ENCODE results near the gene CHST8.

CHST8 gene

DNA sequence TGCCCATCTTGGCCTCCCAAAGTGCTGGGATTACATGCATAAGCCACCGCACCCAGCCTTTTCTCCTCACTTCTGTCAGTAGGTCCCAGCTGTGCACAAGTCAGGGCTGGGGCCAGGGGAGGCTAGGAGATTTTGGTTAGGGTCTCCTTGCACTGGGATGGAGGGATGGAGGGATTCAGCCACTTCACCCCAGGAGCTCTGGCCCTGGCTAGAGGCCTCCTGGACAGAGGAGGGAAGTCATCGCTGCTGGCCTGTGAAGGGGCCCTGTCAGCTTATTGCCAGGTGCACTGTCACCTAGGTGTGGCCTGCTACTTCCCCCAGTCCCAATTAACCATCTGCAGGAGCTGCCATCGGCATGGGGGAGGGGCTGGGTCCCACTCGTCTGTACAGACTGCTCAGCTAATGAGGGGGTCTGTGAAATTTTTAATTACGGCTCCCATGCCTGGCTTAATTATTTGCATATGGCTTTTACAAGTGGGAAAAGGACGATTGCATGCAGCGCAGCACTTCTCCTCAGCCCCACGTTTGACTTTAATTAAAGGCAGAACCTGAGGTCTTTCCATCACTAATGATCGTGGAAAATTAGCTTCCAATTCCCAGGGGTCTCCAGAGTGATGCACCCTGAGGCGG lies 52.4 kb downstream of the CHST8 start:
- DNase-seq (ENCODE audit: low read depth) = no peak

DNA sequence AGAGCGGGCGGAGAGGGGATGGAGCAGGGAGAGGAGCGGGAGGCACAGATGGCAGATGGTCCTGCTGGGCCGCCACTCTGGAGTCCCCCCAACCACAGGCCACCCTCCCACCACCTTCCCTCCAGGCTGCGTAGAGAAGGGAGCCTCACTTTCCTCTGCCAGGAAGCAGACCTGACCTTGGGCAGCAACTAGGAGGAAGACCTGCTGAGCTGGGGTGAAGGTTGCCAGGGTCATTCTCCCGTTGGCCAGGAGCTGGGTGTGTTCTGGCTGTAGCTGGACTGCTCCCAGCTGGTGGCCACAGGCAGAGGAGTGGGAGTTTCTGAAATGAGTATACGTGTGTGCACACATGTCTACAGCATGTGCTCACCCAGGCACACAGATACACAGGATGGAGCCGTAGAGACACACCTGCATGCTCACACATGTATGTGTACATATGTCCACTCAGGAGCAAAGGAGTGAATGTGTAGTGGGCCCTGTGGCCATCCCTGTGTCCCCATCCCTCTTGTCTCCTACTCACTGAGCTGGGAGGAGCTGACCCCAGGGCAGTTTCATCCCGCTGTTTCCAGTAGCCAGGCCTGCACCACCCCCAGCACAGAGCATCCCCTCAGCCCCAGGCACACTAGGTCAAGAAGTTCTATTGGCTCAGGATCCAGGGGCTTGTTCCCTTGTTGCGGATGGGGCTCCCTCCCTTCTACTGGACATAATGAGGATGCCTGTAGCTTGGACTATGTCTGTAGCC lies 53.0 kb downstream of the CHST8 start:
- DNase-seq (ENCODE audit: low read depth) = no peak

DNA sequence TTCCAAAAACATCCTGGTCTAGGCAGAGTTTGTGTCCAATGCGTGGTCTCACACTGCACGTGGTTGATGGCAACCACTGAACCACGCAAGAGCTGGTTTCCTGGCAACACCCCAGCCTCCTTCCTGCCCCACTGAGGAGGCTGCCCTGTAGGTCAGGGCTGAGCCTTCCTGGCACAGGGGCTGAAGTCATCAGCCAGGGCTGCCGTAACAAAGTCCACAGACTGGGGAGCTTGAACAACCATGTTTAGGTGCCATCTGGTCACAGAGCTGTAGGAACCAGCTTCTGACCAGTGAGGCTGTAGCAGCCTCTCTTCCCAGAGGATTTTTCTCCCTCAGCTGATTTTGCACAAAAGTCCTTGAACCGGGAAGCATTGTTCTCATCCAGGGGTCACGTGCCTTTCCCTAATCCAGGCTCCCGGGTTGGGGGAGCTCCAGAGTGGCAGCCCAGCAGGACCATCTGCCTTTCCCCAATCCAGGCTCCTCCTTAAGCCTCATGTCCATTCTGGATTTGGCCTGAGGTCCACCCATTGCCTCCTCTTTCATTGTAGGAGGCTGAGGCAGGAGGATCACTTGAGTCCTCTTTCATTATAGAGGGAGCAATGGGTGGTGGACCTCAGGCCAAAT lies 53.9 kb downstream of the CHST8 start:
- DNase-seq (ENCODE audit: low read depth) = no peak

DNA sequence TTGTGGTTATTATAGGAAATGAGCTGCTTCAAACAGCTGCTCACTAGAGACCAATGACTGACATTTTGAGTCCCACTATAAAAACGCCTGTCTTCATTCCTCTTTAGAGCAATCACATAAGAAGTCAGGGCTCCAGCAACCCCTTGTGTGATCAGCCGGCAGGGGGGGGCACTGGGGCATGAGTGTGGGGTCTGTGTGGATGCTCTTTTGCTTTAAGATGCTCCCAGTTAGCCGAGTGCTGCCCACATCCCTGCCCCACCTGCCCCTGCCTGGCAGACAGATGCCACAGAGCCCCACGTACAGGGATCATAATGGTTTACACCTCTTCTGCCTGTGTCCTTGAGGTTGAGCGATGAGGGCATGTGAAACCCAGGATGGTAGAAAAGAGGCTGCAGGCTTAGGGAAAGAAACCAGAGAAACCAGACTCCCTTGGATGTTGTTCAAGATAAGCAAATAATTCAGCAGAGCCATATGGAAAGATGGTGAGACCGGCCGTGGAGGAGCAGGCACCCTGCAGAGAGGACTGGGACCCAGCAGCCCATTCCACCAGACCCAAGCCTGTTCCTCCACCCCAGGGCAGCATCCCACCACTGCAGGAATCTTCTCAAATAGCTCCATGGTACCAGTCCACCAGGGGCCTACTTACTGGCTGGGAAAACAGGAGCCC lies 55.4 kb downstream of the CHST8 start:
- DNase-seq (ENCODE audit: low read depth) = no peak

DNA sequence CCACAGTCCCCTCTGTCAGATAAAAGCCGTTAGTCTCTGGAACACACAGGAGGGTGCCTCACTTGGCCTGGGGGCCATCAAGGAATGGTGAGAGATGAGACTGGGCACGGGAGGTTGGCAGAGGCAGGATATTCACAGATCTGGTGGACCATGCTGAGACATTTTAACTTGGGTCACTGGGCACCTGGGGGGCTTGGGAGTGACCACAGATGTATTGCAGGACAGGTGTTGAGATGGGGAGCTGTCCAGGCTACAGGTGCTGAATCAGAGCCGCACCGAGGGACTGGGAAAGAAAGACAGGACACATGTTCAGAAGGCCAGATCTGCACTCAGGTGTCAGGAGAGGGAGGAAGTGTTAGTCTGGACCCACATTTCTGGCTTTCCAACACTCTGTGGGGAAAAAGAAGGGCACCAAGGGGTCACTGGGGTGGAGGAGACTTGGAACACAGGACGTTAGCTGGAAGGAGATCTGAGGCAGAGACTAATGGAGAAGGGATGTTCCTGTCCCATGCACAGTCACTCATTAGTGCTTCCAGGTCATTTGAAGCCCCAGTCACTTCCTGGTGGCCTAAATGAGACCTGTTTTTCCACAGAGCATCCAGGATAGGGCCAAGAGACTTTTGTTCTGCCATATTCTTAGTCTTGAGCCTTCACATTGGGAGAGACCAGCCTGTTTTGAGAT lies 56.1 kb downstream of the CHST8 start:
- no peak for DNase-seq (ENCODE audit: low read depth)

DNA sequence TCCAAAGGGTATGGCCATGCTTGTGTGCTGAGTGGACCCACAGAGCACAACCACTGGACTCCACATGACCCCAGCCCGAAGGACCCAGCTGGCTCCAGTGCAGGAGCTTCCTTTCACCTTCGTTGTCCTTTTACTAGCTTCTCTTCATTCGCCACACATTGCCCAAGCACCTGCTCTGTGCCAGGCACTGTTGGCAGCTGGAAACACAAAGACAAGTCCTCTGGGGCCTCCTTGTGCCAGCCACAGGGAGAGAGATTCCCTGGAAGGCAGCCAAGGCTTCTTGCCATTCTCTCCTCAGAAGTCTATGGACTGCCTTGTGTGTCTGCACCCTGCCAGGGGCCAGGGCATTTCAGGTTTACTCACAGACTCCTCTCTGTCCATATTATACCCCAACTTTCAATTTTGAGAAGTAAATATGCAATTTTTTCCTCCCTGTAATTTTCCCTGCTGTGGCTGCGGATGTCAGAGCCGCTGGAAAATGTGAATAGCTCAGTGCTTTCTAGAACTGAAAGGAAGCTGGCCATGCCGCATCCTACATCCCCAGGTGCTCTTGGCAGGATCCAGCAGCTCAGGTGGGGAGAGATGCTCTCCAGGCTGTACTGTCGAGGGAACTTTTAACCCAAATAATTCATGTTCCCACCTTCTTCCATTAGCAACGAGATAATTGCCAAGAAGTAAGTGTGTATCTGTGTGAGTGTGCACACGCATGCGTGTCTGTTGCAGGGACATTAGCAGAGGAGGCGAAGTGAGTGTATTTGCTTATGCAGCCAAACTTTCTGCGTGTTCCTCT lies 57.2 kb downstream of the CHST8 start:
- DNase-seq (ENCODE audit: low read depth) = no peak

DNA sequence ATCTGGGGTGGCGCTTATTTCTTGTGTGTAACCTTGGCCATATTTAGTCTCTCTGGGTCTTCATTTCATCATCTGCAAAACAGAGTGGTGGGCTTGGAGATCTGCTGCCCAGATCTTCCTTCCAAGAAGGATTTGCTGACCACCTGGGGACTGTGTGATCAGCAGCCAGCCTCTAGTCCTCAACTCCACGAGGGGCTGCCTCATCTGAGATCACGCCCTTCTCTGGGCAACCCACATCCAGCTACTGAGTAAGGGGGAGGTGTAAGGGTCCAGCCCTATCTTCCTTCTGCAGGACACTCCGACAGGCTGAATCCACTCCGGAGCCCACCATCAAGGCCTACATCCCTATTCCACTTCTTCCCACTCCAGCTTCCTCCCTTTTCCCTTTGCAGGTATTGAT lies 57.9 kb downstream of the CHST8 start:
- DNase-seq (ENCODE audit: low read depth) = no peak

DNA sequence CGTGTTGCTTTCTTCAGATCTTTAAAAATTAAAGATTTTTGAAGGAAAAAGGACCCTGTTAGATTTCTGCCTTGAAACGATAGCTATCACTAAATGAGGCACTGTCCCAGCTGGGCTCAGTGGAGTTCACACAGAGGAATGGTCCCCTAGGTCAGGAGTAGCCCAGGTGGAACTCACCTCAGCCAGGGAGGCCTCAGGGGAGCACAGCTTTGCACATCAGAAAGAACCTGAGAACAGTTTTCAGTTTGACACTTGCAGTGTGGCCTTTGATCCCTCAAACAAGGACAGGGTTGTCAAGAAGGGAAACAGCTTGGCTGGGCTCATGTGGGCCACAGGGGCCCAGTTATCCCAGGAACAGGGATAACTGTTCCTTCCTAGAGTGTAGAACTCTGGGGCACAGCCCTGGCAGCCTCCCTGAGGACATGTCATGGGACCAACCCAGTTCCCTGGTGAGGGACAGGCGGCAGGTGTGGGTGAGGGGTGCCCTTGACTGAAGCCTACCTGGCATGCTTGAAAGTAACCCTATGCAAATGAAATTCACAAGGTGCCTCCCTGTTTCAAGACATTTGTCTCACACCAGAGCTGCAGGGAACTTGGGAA lies 59.4 kb downstream of the CHST8 start:
- DNase-seq (ENCODE audit: low read depth) = no peak

DNA sequence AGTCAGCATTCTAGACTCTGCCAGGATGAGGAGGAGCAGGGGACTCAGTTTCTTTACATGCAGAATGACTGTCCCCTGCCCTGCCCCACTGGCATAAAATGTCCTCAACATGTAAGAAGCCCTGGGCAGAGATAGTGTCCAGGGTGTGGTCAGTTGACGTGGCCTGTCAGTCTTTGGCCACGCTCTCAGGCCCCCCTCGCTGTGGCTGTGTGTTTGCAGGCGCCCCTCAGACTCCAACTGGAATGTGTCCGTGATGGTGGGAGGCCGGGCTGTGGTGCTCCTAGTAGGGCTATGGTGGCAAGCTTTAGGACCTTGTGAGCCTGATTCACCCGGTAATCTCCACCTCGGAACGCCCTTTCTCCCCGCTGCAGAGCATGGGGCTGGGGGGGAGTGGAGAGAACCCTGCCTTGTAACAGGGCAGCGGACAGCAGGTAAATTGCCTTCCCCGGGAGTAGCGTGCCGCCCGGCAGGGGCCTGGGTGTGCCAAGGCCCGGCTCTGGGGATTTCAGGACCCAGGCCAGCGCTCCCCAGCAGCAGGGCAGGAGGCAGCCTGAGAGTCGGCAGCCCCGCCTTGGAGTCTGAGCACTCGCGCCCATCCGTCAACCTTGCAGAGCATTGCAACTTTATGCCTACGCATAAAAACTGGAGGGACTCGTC lies 62.3 kb downstream of the CHST8 start:
- peak; percentile 11 for DNase-seq (ENCODE audit: low read depth)

DNA sequence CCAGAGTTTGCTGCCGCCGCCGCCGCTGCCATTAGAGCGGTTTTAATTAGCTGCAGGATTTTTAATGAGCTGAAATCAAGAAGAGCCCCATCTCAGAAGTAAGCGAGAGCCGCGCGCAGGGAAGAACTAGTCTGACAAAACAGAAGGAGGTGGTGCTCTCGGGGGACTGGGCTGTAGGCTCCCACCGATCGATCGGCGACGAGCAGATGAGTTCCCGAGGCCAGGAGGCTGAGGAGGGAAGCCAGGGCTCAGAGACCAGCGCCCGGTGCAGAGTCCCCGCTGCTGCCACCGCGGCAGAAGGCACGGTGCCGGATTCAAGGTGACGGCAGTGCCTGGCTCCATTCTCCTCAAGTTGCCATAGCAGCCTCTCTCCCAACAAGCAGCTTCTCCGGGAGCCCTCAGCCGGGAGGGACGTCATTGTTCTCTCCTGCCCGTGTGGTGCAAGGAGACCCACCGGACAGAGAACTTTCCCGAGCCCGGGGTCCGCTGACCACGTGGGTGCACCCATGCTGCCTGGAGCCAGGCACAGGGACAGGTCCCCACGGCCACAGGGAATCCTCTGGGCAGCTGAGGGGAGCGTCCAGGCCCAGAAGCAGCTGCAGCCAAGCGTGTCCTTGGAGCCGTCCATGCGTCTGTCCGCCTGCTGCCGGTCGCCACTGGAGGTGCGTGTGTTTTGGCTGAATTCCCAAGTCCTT lies 62.9 kb downstream of the CHST8 start:
- DNase-seq (ENCODE audit: low read depth) = no peak

DNA sequence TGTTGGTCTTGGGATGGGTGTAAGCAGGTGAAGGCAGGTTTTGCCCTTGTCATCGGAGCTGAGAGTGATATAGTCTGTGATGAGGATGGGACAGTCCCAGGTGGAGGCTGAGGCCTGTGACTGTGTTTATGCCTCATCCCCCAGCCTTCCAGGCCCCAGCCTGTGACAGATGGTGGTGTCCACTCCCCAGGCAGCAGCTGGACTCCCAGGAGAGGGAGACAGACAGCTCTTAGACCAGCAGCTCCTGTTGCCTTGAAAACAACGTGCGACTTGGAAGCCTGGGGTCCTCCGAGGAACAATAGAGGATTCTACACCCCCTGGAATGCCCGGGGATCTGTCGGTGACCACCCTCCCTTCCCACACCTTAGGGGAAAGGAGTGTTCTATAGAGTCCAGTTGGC lies 63.8 kb downstream of the CHST8 start:
- DNase-seq (ENCODE audit: low read depth) = no peak

DNA sequence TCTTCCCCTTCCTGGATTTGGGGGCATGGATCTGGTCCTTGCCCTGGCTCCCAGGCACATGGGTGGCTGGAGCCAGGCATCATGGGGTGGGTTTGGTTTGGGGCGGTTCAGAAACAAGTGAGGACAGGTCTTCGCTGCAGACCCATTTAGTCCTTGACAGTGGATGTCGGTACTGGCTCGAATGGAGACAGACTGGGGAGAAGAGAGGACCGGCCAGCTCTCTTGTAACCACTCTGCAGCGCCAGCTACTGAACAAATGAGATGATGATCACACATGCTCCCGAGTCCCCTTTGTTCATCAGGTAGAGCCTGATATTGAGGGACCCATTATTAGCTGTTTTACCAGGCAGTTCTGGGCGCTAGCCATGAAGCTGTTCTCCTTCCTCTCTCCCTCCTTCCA lies 64.5 kb downstream of the CHST8 start:
- DNase-seq (ENCODE audit: low read depth) = no peak

DNA sequence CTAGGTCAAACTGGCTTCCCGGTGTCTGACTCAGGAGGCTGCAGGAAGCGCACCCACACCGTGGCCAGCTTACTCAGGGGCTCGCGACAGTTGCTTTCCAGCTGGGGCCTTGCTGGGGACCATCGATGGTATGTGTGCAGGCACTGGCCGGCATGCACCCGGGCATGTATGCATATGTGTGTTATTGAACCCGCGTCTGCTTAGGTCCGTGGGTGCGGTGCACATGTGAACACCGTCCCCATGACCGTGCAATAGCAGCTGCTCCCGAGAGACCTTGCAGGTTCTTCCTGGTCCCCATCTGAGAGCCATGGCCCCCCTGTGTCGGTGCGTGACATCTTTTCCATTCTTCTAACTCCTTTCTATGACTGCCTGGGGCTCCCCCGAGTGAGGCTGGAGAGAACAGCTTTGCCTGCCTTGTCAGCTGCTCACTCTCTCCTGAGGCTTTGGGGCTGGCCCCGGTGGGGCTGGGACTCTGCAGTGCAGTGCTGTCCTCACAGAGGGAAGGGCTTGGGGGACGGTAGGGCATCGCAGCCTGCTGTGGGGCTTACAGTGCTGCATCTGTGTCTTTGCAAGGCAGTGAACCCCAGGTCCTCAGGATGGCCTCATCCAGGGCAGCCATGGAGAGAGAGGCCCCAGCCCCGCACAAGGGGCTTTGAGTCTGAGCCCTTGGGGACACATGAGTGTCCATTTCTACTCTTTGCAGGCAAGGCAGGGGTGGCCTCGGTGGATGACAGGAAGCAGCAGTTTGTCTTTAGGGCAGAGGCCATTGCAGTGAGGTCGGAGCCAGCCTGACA lies 65.1 kb downstream of the CHST8 start:
- DNase-seq (ENCODE audit: low read depth) = no peak

DNA sequence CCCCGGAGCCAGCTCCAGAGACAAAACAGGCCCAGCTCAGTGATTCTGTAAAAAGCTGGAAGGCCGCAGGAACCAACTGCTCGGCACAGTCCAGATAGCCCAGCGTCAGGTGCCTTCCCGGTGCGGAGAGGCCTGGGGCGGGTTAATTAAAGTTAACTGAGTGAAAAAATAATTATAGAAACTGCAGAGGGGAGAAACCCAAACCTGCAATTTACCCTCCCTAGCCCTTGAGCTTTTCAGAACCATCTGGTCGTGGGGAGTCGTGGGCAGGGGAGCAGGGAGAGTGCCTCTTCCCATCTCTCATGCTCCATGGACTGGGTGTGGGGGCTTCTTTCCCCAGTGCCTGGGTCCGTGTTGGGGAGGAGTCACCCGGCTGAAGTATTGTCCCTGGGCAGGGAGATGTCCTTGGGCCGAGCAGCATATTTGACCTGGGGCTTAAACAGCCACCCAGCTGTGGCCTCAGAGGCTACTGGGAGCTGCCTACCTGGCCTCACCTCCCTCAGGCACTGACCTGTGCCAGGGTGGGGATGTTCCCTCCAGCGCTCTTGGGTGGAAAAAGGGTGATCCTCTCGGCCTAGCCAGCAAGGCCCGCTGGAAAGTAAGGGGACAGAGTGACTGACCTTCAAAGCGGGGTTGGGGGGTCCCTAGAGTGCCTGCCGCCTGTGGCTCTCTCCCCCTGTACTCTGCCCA lies 65.9 kb downstream of the CHST8 start:
- DNase-seq (ENCODE audit: low read depth) = no peak

DNA sequence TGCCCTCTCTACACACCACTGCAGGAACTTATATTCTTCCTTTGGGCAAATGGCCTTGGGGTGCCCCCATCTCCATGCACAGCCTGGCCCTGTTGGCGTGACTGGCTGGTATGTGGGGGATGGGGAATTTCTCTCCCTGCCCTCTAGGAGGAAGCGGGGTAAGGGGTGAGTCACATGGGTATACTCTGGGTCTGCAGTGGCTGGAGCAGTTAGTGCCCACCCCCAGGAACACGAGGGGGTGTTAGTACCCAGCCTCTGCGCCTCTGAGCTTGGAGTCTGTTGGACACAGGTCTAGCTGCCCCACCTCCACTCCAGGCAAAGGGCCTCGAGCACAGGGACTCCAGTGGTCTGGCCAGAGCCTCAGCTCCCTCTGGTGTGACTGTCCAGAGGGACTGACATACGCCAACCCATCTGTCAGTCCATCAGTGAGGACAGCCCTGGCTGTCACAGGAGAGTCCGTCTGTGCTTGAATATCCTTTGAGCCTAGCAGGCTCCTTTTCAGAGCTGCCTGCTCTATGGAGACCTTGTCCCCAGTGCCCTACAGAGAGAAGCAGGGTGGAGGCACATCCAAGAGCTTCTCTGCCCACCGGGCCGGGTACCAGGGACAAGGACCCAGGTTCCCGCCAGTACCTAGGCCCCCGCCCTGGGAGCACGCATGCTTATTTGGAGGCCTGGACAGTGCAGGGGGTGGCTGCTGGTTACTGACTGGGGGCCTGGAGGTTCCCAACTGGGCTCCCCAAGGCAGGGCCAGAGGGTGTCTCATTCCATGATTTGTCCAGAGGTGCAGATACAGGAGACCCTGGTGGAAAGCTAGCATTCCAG lies 66.6 kb downstream of the CHST8 start:
- DNase-seq (ENCODE audit: low read depth) = no peak

DNA sequence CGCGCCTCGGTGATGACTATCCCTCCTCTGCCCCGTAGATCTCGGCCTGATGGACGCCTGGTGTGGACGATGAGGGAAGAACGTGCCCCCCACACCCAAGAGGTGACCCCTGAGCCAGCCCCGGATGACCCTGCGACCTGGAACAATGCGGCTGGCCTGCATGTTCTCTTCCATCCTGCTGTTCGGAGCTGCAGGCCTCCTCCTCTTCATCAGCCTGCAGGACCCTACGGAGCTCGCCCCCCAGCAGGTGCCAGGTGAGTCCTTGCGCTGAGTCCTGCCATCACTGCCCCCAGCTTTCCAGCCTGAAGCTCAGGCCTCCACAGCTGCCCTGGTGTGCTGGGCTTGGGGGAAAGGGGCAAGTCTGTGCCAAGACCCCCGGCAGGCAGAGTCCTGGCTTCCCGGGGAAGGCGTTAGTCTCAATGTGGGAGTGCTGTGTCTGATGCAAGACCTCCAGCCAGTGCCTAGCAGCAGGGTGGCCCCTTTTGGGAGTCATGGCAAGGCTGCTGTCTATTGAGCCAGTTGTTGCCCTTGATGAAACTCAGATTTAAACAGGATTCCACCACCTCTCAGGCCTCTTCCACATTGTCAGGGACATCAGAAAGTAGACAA lies 67.5 kb downstream of the CHST8 start:
- no peak for DNase-seq (ENCODE audit: low read depth)

DNA sequence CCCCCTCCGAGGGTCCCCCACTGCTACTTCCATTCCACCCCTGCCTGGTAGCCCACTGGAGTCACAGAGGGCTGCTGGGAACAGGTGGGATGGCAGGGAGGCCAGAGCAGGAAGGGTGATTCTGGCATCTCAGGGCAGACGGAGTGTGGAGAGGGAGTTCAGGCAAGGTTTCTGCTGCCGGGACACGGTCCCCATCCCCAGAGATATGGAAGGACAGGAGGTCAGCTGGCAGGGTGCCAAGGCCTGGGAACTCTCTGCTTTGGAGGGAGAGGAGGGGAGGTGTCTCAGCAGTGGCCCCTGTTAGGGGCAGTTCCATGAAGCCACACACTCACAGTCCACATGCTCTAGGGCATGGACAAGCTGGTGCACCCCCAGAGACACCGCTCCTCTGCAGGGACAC lies 68.1 kb downstream of the CHST8 start:
- no peak for DNase-seq (ENCODE audit: low read depth)

All from GM04504 (cell line).